Heart left ventricle (tissue), 13 donors: Measurements from ENCODE around the gene PRM2.

Experiments
- CTCF ChIP-seq, 12 donors: fragments of 200-600 bp; sonication (generic) in 4 of 12; IDR thresholded peaks; one replicate each; pipeline versions ENCODE4 v1.5.0 to v1.8.0; 2018 to 2022; ENCODE audit warnings: antibody characterized with exemption in 12 of 12, mild to moderate bottlenecking in 5 of 12
- POLR2A ChIP-seq, 2 donors: fragments of 450-650 bp; IDR thresholded peaks; one replicate each; pipeline ENCODE4 v1.6.1; 2017; ENCODE audit warnings: antibody characterized with exemption in 2 of 2, mild to moderate bottlenecking in 2 of 2, moderate library complexity in 2 of 2
- donor health status: ischemic (EF 13 %, LVEDD 7.1; RV severe dilation, severe dysfunction).
- donor health status: DM: no; HTN: yes; CAD: no.
- donor health status: DM: no; HTN: no; CAD: no.
- donor health status: ischemic (EF 25% LVEDD 6.9; RV normal size, moderate dysfunction).
- donor health status: ischemic (EF 25% LVEDD 5.7; RV mildly dilated, moderate dysfunction).
- donor health status: ischemic (EF 35%, LVEDD 5.7; RV mildly dilated, moderate dysfunction).
- donor health status: nonischemic (EF 11% LVEDD 7.7; RV severe dilation, severe dysfunction).
- donor health status: DM: yes; HTN: yes; CAD: no.
- donor health status: PGD.
- donor health status: ischemic (EF 29% LVEDD 5.4; RV normal size, mild dysfunction).
- donor health status: nonischemic (EF 23%, LVEDD 6.1; RV moderate dilation, normal function).

GRCh38 chr16:11260596-11260966, 15.7 kb downstream of the PRM2 start:
- TF ChIP-seq CTCF (IDR thresholded peaks at IDR 0.05), result no peak
- TF ChIP-seq POLR2A (IDR thresholded peaks at IDR 0.05), result no peak
